GM04504 (cell line): ENCODE measurements around the gene MVB12B.
"Not testable (repeated sequence)": the region's sequence is repeated elsewhere in the genome, so short reads cannot be mapped to it uniquely, and the experiment has no call there.

Experiments used
- DNase-seq: peaks from one replicate; pipeline ENCODE4 v3.0.0-alpha.2; 2012; ENCODE audit warnings: low read depth

The MVB12B gene

DNA sequence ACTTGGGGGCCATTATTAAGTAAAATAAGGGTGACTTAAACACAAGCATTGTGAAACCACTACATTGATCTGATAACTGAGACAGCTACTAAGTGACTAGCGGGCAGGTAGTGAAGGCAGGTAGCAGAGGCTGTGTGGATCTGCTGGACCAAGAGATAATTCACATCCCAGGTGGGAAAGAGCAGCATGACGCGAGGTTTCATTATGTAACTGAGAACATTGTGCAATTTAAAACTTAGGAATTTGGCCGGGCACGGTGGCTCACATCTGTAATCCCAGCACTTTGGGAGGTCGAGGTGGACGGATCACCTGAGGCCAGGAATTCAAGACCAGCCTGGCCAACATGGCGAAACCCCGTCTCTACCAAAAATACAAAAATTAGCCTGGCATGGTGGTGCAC lies 213.8 kb downstream of the MVB12B start:
- DNase-seq = not testable (repeated sequence)

- DNase-seq = no peak
Measured at GRCh38 chr9:126543490-126543889, 216.9 kb downstream of the MVB12B start.

DNA sequence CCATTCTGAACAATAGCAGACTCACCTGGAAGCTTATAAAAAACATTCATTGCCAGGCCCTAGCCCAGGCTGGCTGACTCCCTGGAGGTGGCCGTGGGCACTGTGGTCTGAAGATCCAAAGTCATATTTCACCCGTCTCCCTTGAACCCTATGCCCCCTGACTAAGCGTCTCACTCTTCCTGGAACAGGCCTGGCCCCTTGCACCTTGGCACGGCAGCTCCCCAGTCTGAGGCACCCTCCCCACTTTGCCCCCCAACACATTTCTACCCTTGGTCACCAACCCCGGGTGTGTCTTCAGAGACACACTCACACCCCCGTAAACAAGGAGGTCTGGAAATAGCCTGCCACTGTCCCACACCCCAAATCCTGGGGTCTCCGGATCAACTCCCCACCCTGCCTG lies 218.5 kb downstream of the MVB12B start:
- no peak for DNase-seq

DNA sequence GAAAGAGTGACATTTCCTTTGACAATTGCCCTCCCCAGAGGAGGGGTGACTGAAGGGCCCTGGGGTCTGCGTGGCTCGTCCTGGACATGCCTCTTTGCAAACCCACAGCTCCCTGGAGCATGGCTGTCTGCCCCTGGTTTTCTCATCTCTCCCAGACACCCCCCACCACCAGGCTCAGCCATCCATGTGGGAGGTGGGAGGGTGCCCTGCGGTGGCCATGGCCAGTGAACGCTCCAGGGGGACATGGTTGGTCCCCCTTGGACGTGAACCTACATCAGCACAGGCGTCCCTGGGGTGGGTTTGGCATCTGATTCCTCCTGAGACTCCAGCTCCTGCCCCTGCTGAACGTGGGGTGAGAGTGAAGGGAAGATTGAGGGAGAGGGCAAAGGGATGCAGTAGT lies 219.4 kb downstream of the MVB12B start:
- no peak for DNase-seq

DNA sequence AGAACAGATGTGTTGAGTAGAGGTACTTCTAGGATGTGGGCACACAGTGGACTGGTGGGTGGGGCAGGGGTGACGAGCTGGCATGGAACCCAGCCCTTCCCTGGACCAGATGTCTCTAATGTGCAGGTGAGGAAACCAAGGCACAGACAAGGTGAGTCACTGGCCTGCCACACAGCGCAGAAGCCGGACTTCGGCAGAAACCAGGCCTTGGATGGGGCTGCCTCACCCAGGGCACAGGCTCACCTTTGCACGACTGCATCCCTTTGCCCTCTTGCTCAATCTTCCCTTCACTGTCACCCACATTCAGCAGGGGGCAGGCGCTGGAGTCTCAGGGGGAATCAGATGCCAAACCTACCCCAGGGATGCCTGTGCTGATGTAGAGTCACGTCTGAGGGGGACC lies 221.7 kb downstream of the MVB12B start:
- no peak for DNase-seq

DNA sequence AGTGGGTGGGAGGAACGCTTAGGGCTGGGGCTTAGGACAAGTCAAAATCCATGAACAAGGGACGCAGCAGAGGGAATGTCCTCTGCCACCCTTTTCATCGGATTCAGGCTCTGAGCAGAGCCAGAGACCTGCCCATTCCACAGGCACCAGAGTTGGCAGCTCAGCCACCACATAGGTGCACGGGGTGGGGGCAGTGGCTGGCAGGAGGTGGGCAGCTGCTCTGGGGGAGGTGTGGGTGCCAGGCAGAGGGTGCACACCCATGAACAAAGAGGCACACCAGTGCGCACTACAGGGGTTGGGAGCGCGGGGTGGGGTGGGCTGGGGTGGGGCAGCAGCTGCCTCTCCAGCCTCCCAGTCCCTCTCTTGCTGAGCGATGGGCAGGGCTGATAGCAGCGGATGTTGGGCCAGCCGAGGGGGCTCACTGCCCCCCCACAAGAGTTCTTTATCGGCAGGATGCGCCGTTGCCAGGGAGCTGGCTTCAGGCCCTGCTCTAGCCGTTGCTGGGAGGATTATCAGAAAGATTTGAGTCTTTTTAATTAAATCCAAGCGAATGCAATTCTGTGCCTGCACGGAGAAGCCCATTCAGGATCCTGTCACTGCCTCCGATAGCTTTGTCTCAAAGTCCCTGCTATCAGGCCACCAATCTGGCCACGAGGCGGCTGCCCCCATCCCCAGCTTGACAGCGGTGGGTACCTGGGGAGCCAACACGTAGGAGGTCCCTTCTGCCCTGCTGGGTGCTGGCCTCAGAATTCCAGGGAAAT lies 222.8 kb downstream of the MVB12B start:
- DNase-seq = no peak

DNA sequence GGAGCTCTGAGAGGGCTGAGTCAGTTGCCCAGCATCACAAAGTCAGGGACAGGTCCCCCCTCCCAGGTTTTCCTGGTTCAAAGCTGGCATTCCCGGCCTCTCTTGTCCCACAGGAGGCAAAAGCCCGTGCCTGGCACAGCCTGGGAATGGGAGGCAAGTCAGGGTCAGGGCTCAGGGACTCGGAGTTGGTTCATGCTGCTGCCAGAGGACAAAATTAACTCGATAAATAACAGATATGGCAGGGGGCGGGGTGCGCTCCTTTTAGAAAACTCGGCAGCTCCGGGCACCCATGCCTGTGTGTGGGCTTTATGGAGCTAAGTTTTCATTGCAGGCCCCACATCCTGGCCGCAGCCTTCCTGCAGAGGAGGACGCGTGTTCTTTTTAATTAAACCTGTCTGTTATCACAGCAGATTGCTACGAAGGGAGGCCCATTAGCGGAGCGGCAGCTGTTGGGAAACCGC lies 224.3 kb downstream of the MVB12B start:
- no peak for DNase-seq

GRCh38 chr9:126551812-126552211 lies 225.2 kb downstream of the MVB12B start:
- DNase-seq = no peak

DNA sequence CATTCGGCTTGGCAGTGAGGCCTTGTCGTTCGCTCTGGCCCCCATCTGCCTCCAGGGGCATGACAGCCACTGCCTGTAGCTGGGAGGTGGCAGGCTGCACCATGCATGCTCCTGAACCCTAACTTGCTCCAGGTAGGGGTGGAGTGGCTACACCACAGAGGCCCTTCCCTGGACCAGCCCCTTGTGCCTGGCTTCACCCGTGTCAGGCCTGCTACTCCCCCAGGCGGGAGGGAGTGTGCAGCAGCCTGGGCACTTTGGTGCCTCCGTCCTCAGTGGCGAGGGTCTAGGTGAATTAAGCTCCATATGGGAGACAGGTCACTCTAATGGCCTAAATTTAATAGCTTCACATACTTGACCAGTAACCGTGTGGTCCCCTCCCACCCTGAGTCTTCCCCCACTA lies 227.7 kb downstream of the MVB12B start:
- DNase-seq = no peak

GRCh38 chr9:126555421-126555820 lies 228.8 kb downstream of the MVB12B start:
- DNase-seq = not testable (repeated sequence)
